Measurements from ENCODE around the gene SH3BP5.

Gene SH3BP5

DNA sequence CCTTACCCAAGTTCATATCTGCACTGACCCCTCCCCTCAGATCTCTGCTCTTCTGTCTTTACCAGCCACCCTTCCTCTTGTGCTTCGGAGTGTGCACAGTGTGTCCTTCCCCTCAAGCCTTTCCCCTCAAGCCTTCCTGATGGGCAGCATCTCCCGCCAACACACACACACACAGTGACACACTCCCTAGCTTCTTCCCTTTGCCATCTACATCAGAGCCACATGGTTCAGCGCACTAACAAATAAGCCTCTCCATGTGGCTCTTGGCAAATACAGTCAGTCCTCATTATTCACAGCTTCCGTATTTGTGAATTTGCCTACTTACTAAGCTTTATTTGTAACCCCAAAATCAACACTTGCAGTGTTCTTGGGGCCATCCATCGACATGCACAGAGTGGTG is 37.5 kb downstream of the SH3BP5 start:
- DNase-seq, result peak; percentile 21

DNA sequence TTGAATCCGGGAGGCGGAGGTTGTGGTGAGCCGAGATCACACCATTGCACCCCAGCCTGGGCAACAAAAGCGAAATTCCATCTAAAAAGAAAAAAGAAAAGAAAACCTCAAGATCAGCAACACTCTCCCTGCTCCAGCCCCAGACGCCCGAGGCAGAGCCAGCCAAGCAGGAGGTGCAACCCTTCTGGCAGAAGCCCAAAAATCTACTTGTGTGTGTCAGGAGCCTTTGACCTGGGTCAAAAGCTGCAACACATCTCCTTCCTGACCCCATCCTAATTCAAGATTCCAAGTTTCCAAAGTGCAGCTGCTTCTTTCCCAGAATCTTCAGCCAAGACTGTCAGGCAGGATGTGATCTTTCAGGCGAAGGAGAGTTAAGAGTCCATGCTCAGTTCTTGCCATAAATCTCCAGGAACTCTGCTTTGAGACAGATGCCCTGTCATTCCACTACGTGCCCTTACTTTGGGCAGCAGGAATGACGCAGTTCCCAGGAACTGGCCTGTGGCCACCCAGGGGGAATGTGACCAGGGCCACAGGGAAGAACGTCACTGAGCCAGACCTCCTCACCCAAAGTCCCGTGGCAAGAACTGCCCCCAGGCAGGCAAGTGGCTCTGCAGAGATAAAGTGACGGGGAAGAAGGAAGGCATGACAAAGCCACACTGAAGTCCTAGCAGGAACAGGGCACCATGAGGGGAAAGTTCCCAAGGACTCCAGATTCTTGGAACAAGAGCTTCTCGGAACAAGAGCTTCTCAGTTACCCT is 39.4 kb downstream of the SH3BP5 start:
- no peak for DNase-seq

DNA sequence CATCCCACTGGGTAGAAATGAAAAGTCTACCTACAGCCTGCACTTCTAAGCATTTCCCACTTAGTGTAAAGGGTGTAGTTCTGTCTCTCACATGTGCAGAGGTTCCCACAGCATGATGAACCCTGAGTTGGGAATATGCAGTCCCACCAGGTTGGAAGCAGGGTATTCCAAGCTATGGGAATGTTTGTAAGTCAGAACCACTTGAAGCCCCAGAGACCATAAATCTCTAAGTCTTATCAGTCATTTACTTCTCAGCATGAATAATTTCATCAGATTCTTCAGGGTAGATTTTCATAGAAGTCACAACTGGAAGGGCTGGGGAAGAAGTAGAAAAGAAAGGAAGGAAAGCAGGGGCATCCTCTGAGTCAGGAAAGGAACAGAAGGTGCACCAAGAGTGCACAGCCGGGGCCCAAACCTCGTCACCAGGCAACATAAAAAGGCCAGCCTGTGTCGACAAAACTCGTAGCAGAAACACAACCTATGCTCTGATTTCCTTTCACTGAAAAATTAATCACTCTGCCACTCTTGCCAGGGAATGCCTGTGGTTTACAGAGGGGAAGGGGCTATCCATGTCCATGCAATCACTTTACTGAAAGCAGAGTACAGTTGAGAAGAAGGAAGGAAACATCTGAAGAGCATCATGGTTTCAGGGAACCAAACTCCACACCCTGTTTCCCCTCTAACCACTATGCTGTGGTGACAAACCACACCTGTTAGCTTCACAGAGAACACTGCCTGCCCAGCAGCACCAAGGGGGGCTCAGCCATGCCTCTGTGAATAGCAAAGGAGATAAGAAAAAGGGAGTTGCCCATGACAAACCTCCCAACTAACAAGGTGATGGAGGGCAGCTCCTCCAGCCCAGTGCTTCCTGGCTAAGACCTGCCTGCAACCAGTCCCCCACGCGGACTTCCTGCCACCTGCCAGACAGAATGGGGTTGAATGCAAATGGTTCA is 40.5 kb downstream of the SH3BP5 start:
- no peak for DNase-seq

DNA sequence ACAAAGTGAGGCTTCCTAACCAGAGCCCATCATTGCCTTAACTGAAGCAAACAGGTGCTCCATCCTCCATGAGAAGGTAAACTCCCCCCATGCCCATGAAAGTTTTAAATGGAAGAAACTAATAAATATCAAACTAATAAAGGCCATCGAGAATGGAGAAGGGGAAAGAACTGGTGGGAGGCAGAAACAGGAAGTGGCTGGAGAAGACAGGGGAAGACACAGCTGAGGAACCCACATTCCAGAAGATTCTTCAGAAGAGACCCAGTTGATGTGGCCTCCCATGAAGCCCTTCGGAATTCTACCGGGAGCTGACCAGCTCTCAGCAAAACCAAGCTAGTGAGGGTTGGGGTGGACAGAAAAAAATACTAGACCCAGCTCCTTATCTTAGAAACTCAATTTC is 41.6 kb downstream of the SH3BP5 start:
- no peak for DNase-seq

DNA sequence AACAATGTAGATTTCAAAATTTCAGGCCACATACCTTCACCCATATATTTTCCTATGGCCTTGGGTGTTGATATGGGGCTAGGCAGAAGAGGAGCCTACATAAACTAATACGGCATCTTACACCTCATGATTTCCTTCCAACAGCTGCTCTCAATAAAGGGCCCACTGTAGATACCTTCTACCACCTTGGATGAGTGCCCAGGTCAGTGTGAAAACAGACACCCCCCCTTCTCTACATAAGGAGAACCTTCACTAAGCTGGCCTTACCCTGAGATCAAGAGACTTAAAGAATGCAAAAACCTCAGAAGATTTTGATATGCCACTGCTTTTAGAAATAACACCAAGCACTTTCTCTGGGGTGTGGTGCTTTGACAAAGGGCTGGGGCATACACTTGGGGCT is 42.7 kb downstream of the SH3BP5 start:
- no peak for DNase-seq

DNA sequence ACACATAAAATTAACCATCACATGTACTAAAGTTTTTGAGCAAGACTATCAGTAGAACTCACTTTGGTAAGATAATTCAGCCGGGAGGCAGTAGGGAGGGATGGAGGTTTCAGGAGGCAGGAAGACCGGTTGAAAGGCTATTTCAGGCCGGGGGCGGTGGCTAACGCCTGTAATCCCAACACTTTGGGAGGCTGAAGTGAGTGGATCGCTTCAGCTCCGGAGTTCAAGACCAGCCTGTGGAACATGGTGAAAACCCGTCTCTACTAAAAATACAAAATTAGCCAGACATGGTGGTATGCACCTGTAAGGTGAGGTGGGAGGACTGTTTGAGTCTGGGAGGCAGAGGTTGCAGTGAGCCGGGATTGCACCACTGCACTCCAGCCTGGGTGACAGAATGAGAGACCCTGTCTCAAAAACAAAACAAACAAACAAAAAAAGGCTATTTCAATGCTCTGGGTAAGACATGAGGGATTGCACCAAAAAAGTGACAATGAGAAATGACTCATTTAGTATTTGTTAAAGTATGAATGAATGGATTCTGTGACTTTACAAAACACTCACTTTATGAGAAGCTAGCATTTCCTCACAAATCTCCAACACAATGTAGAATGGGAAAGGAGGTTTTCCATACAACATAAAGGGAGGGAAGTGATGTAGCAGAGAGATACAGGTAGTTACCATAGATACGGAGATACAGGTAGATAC is 43.9 kb downstream of the SH3BP5 start:
- no peak for DNase-seq

DNA sequence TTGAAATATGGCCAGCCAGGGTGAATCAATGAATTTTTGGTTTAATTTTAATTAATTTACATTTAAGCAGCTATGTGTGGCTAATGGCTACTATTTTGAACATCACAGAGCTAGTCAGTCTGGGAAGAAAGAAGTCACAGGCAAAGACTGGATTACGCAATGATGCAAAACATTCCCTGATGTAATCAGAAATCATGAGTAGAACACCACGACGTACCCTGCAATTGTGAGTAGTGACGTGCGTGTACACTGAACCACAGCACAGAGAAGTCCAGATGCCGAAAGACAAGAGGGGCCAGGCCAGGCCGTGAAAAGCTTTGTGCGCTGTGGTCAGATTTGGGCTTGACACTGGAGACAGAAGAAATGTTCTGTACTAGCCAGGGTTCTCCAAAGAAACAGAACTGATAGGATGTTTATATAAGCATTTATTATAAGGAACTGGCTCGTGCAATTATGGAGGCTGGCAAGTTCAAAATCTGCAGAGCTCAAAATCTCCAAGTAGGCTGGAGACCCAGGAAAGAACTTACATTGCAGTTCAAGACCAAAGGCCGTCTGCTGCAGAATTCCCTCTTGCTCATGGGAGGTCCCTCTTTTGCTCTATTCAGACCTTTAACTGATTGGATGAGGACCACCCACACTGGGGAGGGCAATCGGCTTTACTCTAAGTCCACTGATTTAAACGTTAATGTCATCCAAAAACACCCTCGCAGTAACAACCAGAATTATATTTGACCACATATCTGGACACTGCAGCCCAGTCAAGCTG is 44.6 kb downstream of the SH3BP5 start:
- no peak for DNase-seq

DNA sequence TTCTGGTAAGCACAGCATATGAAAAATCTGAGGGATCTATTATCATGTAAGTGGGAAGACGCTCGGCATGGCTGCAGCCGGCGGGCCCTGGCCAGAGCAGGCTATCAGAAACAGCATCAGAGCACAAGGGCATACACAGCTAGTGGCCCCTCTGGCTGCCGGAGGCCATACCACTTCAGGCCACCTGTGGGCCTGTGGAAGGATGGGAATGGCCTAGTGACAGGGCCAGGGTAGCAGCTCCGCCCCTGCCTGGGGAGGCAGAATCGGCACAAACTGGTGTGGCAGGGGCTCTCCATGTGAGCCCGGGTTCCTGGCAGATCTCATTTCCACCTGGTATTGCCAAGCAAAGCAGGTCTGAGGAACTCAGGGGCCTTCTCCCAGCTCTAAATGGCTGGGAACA is 46.4 kb downstream of the SH3BP5 start:
- DNase-seq, result no peak

DNA sequence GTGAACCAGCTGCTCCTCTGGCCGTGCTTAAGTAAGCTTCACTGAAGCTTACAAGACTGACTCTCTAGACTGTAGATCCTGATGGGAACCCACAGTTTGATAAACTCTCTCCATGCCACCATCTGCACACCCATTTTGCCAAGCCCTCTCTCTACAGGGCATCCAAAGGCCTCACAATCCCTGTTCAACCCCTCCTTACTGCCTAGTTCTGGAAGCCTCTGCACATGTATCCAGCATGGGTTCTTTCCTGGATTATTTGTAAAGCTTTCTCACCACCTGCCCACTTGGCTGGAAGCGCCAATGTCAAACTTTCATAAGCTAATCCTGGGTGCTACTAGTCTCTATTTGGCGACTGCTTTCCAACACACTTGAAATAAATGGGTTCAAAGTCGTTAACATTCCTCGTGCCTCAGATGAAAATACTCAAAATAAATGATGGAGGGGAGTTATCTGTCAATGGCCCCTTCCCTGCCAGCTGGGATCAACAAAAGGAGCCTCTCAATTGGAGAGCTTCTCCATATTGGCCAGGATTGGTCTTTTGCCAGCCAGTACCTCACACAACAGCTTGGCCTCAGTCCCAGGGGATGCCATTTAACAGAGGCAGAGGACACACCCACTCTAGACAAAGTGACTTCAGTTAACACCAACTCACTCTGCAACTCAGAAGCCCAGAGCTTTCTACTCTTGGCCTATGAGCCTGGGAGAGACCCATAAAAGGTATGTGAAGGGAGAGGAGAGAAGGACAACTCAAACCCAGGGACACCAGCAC is 48.1 kb downstream of the SH3BP5 start:
- peak; percentile 54 for DNase-seq

DNA sequence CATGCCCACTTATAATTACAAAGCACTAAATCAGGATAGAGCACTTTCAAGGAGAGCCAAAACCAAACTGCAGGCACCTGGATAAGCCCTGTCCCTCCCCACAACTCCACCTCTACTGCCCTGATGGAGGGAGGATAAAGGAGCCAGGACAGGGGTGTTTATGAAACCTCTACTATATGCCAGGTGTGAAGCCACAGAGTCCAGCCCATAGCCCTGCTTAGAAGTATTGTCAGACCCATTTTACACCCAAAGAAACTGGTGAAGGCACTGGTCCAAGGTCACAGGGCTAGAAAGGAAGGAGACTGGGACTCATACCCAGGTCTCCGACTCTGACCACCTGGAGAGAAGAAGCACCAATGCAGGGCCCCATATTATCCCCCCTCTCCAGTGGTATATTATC is 48.7 kb downstream of the SH3BP5 start:
- no peak for DNase-seq

DNA sequence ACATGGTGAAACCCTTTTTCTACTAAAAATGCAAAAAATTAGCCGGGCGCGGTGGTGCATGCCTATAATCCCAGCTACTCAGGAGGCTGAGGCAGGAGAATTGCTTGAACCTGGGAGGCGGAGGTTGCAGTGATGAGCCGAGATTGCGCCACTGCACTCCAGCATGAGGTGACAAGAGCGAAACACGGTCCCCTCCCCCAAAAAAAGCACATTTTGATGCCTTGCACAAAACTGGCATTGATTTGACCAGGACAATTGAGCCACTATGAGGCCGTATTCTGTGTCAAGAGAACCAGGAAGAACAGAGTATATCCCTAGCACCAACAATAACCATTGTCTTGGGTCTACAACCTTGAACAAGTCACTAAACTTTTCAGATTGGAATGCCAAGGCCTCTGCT is 50.6 kb downstream of the SH3BP5 start:
- DNase-seq, result no peak

DNA sequence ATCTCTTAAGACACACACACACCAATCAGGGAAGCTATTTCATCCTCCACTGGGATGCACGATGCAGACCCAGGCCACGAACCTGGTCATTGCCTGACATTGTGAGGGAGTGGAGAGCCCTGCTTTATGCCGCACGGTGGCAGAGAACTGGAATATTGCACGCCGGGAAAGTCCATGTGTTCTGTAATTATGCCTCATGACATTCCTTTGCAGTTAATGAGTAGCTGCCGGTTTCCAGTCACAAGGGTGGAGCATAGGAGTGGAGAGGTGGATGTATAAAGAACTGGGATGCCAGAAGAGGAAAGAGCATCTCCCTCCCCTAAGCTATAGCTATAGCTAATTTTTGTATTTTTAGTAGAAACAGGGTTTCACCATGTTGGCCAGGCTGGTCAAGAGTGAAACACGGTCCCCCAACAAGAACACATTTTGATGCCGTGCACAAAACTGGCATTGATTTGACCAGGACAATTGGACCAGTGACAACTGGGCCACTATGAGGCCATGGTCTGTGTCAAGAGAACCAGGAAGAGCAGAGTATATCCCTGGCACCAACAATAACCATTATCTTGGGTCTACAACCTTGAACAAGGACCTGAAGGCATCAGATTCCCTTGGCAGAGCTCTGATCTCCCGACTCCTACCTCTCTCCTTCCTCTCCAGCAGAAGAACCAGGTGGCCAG is 51.4 kb downstream of the SH3BP5 start:
- no peak for DNase-seq

DNA sequence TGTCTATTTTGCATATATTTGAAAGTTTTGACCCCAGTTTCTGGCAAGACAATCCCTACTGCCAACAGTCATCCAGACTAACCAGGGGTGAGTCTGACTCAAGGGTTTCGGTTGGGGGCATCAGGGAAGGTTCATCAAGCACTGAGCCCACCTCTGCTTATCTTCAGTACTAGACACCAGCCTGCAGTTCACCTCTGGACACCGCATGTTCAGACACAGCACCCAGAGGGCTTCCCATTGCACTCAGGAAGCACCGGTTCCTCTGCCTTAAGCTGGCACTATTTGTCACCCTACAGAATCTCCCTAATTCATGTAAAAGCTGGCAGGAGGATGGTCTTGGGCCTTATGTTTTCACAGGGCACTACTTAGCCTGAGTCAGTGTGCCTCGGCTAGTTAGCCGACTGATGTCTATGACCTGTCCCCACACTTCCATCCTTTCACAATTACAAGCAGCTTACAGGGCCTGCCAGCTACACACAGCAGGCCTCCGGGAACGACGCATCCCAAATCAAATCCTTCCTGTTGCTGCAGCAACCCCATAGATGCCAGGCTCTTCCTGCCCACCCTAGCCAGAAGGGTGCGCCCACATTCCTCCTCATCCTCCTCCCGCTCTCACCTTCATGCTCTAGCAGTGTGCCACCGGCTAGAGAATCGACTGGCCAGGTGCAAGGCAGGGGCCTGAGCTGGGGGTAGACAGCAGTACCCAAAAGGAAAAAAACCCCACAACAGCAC is 52.5 kb downstream of the SH3BP5 start:
- DNase-seq, result no peak

DNA sequence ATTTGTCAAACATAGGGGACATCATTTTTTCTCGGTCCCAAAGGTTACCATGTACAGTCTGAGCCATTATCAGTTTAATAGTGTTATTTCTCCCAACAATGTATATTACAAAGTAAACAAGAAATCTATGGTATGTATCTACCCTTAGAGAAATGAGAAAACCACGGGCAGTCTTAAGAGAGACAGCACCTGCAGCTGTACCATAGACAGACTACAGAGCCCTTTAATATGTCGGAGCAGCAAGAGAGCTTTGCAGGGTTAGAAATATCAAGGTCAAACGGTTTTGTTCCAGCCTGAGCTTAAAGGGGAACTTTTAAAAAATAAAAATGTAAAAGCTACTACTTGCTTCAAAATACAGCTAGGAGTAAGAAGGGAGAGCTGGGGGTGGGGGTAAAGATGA is 53.2 kb downstream of the SH3BP5 start:
- DNase-seq, result no peak

DNA sequence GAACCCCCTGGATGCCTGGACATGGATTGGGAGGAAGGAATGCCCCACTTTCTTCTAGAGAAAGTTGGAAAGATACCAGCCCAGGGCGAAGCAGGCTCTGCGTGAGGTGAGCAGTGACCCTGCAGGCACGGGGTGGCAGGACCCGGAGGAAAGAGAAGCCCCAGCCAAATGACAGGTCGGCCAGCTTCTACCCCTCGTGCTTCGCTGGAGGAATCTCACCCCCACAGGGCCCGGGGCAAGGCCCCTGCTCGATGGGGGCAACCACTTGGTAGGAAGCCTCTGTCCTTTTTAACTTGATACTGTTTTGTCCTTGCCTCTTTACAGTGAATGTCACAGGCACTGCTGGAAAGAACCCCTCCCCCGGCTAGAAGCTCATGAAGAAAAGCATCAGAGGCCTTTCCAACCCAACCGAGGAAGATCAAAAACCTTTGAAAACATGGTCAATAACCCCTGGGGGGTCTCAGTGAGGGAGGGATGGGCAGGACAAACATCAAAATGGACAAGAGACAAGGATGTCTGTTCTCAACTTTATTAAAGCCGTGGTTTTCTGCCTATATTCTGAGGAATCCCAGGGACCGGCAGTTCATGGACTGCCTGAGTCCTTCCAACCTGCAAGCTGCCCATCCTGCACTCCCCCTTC is 54.4 kb downstream of the SH3BP5 start:
- no peak for DNase-seq

DNA sequence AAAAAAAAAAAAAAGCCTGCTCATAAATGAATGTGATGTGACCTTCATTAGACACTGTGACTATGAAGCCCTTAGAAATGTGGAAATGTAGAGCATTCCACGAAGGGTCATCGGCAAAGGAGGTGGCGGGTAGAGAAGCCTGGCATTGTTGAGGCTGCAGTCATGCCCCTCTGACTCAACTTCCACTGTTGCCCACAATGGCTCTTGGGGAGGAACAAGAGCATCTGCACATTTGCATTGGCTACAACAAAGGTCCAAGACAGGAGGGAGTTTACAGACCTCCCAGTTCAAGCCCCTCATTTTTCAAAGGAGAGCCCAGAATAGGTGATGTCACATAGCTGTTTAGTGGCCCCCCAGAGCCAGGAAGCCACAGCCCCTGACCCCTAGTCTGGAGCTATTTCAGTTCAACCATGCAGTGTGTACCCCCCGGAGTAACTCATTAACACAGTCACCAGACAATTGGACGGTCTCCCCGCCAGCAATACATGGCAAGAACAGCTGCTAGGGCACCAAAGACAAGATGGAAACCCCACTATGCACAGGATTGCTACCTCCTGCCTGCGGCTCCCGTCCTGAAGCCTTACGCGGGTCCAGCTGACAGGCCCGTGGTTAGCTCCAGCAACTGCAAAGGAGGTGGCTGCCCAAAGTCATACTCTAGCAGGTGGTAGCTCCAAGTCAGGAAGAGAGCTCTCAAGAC is 56.2 kb downstream of the SH3BP5 start:
- DNase-seq, result no peak

DNA sequence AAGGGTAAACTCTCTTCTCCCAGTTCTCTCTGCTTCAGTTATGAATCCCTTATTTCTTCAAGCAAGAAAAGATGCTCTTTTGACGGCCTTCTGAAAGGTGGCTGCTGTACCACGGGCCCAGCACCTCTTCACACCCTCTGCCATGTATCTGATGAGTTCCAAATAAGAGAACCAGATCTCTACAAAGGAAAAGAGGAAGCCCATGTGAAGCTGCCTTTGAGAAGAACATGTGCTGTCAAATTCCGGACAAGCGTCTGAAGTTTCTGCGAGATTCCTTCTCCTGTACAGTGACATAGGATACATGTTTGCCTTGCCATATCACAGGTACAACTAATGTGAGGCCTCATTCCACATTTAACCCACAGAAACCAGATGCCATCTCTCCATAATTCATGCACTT is 59.2 kb downstream of the SH3BP5 start:
- DNase-seq, result no peak

DNA sequence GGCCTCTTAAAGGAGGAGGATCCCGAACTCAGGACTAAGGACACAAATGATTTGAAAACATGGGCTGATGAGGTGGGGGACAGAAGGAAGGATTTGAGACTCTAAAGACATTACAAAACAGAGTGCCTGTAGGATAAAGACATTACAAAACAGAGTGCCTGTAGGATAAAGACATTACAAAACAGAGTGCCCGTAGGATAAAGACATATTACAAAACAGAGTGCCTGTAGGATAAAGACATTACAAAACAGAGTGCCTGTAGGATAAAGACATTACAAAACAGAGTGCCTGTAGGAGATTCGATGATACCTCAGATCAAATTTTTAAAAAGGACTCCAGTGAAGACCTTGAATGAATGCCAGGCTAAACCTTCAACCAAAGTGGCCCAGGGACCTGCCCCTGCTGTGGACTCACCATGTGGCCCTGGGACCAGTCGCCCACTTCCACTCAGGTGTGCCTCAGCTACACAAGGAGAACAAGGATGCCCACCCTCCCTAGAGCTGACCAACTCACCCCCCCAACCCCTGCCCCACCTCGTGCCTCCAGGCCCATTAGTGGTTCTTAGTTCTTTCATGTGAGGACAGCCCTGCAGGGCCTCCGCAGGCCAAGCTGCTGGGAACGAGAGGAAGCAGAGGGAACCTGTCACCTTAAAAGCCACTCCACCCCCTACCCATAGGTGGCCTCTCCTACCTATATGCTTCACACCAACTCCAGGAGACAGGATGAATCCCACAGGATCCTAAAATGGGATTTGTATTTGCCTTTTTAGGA is 59.8 kb downstream of the SH3BP5 start:
- DNase-seq, result no peak

All from eye (tissue), 1 donor.